Measurements from ENCODE around the gene XPO4.

DNA sequence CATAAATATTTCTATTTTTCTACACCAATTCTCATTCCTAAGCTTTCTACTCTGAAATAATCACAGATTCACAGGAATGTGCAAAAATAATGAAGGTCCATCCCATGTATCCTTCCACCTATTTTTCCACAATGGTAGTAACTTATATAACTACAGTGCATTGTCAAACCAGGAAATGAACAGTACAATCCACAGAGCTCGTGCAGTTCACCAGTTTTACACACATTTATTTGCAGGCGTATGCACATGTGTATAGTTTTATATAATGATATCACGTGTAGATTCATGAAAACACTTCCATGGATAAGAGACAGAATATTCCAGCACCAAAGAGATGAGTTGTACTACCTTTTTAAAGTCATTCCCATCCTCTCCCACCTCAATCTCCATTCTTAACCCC is 141.7 kb downstream of the XPO4 start:
- no peak for TF ChIP-seq CTCF (IDR thresholded peaks at IDR 0.05)
- TF ChIP-seq POLR2A (IDR thresholded peaks at IDR 0.05), result no peak
